ENCODE results near the gene NUDCD3. TPM values are rescaled to one million over a fixed set of nuclear protein-coding genes. Genes with fewer than 3 reads are reported as not detected.

The NUDCD3 gene
- total and polyA plus RNA-seq, 2 experiments from 2014 or later, result 35.7 to 42.7 TPM

GRCh38 chr7:44379366-44380188, 110.9 kb downstream of the NUDCD3 start:
- Mint-ChIP-seq H3K9me3 (no peaks in the 10 kb centered on the region), H3K36me3 (ENCODE audit: low read depth) (no peaks in the 10 kb centered on the region), H3K4me3 (no peak overlapping the region), H3K27ac (no peak overlapping the region), H3K4me1 (no peaks in the 10 kb centered on the region; the same call in 2 of the 3 replicates), H3K27me3 (ENCODE audit: insufficient read depth, low read depth, poor library complexity) (peaks cover 20% of the 10 kb centered on the region)
- no peak overlapping the region for H2AFZ ChIP-seq
- DNase-seq (ENCODE audit: low spot score) (no peak), ATAC-seq (peak; percentile 7; the same call in 1 of the 3 replicates)
- H3K4me1 ChIP-seq (ENCODE audit: insufficient read depth), result no peaks in the 10 kb centered on the region
- no peaks in the 10 kb centered on the region for H3K27me3 ChIP-seq (ENCODE audit: insufficient read depth)
- no peaks in the 10 kb centered on the region for H3K36me3 ChIP-seq (ENCODE audit: insufficient read depth)
- TF ChIP-seq CTCF (conservative IDR thresholded peaks at IDR 0.05; ENCODE audit: low read depth in 2 of 2), result no peak
- H3K27ac ChIP-seq (ENCODE audit: low read depth), result no peak overlapping the region
- H3K4me3 ChIP-seq, result no peak overlapping the region
- no peak overlapping the region for H3K4me2 ChIP-seq
- no peaks in the 10 kb centered on the region for H3F3A ChIP-seq (replicated peaks; ENCODE audit: low read depth)
- H4K20me1 ChIP-seq (replicated peaks; ENCODE audit: insufficient read depth), result no peaks in the 10 kb centered on the region; the same call in 1 of the 2 replicates
- H3K9me2 ChIP-seq (ENCODE audit: insufficient read depth), result no peaks in the 10 kb centered on the region
- H3K79me2 ChIP-seq (replicated peaks; ENCODE audit: insufficient read depth), result no peaks in the 10 kb centered on the region

GRCh38 chr7:44378744-44379143, 111.7 kb downstream of the NUDCD3 start:
- H3K9me2 ChIP-seq (ENCODE audit: insufficient read depth), result no peaks in the 10 kb centered on the region
- no peaks in the 10 kb centered on the region for H3K4me1 ChIP-seq (ENCODE audit: insufficient read depth)
- H3K9me3 Mint-ChIP-seq, result no peaks in the 10 kb centered on the region
- H3K36me3 ChIP-seq (ENCODE audit: insufficient read depth), result no peaks in the 10 kb centered on the region
- H3K79me2 ChIP-seq (replicated peaks; ENCODE audit: insufficient read depth), result no peaks in the 10 kb centered on the region
- no peak overlapping the region for H3K4me3 ChIP-seq
- no peak for ATAC-seq
- H3K27ac Mint-ChIP-seq, result peak overlapping the region; percentile 84; the same call in 1 of the 2 replicates
- DNase-seq (ENCODE audit: low spot score), result no peak
- peaks cover 20% of the 10 kb centered on the region for H3K27me3 Mint-ChIP-seq (ENCODE audit: insufficient read depth, low read depth, poor library complexity)
- H3K4me1 Mint-ChIP-seq, result no peaks in the 10 kb centered on the region; the same call in 2 of the 3 replicates
- H2AFZ ChIP-seq, result no peak overlapping the region
- H3K36me3 Mint-ChIP-seq (ENCODE audit: low read depth), result no peaks in the 10 kb centered on the region
- no peak overlapping the region for H3K4me2 ChIP-seq
- no peak overlapping the region for H3K27ac ChIP-seq (ENCODE audit: low read depth)
- no peaks in the 10 kb centered on the region; the same call in 1 of the 2 replicates for H4K20me1 ChIP-seq (replicated peaks; ENCODE audit: insufficient read depth)
- H3K27me3 ChIP-seq (ENCODE audit: insufficient read depth), result no peaks in the 10 kb centered on the region
- H3F3A ChIP-seq (replicated peaks; ENCODE audit: low read depth), result no peaks in the 10 kb centered on the region
- no peak overlapping the region for H3K4me3 Mint-ChIP-seq
- TF ChIP-seq REST (IDR thresholded peaks at IDR 0.05; ENCODE audit: unreplicated experiment) (no peak), ZNF331 (CRISPR knock-in tag; IDR thresholded peaks at IDR 0.05; ENCODE audit: low read depth) (no peak), ETS1 (IDR thresholded peaks at IDR 0.05) (no peak), ZNF462 (CRISPR knock-in tag; IDR thresholded peaks at IDR 0.05) (no peak), POLR2AphosphoS5 (IDR thresholded peaks at IDR 0.05; ENCODE audit: low read depth) (no peak), EZH2phosphoT487 (IDR thresholded peaks at IDR 0.05; ENCODE audit: unreplicated experiment) (no peak)
